K562 (cell line): ENCODE data around the gene ELOVL1. TPM values are rescaled to one million over a fixed set of nuclear protein-coding genes. Genes with fewer than 3 reads are reported as not detected.
A peak's percentile ranks its signal among the peaks of the same experiment; 100 is the strongest.

Source experiments
- C11orf30 ChIP-seq: fragments of 450-650 bp; IDR thresholded peaks from 2 replicates; pipeline ENCODE4 v1.6.1; 2016; ENCODE audit warnings: low read depth, mild to moderate bottlenecking
- CHD2 ChIP-seq: IDR thresholded peaks from 2 replicates; pipeline ENCODE4 v1.6.1; 2011; ENCODE audit warnings: low read depth, low read length
- ESRRA ChIP-seq: fragments of 450-650 bp; IDR thresholded peaks from 2 replicates; pipeline ENCODE4 v1.6.1; 2014; ENCODE audit warnings: low read depth, mild to moderate bottlenecking, moderate library complexity, borderline replicate concordance
- ETV5 ChIP-seq: sonication (generic); formaldehyde crosslinking; IDR thresholded peaks from 2 replicates; pipeline ENCODE4 v1.4.0; 2020; ENCODE audit warnings: low read depth, mild to moderate bottlenecking, missing genetic modification reagents
- FOXP1 ChIP-seq: sonication (generic); formaldehyde crosslinking; IDR thresholded peaks from 2 replicates; pipeline ENCODE4 v1.8.0; 2022; ENCODE audit warnings: mild to moderate bottlenecking, missing genetic modification reagents
- HDAC6 ChIP-seq: IDR thresholded peaks from 2 replicates; pipeline ENCODE4 v1.6.1; 2012; ENCODE audit warnings: low read depth, mild to moderate bottlenecking, control low read depth, inconsistent platforms, low read length, moderate library complexity
- KDM1A ChIP-seq, 2 experiments: fragments of 450-650 bp; IDR thresholded peaks; 2 replicates each; pipeline ENCODE4 v1.6.1; 2016; ENCODE audit warnings: mild to moderate bottlenecking in 2 of 2
- MCM3 ChIP-seq: fragments of 450-650 bp; IDR thresholded peaks from 2 replicates; pipeline ENCODE4 v1.6.1; 2016
- POLR2AphosphoS5 ChIP-seq: IDR thresholded peaks from 2 replicates; pipeline ENCODE4 v1.6.1; 2011; ENCODE audit warnings: mild to moderate bottlenecking, low read depth, low read length, moderate library complexity; ENCODE audit not compliant: control insufficient read depth, insufficient read depth
- SMAD3 ChIP-seq: fragments of 450-650 bp; formaldehyde crosslinking; conservative IDR thresholded peaks from 2 replicates; pipeline ENCODE4 v1.4.0; 2020; ENCODE audit warnings: mild to moderate bottlenecking
- SREBF1 ChIP-seq: fragments of 150-350 bp; IDR thresholded peaks from 2 replicates; pipeline ENCODE4 v1.6.1; 2014; ENCODE audit warnings: antibody characterized with exemption, low read depth, low read length, borderline replicate concordance
- TEAD2 ChIP-seq: fragments of 450-650 bp; IDR thresholded peaks from 2 replicates; pipeline ENCODE4 v1.6.1; 2016; ENCODE audit warnings: missing genetic modification characterization, control low read depth, missing compliant biosample characterization
- ZBTB1 ChIP-seq: sonication (generic); formaldehyde crosslinking; IDR thresholded peaks from 2 replicates; pipeline ENCODE4 v1.8.1; 2023; ENCODE audit warnings: missing genetic modification reagents, low read depth, mild to moderate bottlenecking, borderline replicate concordance
- ZBTB8A ChIP-seq: fragments of 450-650 bp; IDR thresholded peaks from 2 replicates; pipeline ENCODE4 v1.6.1; 2018; ENCODE audit warnings: mild to moderate bottlenecking, moderate library complexity; ENCODE audit not compliant: partially characterized antibody
- ZKSCAN8 ChIP-seq: fragments of 200-800 bp; sonication (Bioruptor generic); IDR thresholded peaks from 2 replicates; pipeline ENCODE4 v1.6.1; 2016; ENCODE audit warnings: missing genetic modification characterization, missing compliant biosample characterization
- ZNF263 ChIP-seq: sonication (generic); formaldehyde crosslinking; IDR thresholded peaks from 2 replicates; pipeline ENCODE4 v1.8.0; 2022; ENCODE audit warnings: mild to moderate bottlenecking, missing genetic modification reagents, borderline replicate concordance
- polyA plus RNA-seq, 8 experiments: library from polyadenylated mRNA; depleted of rRNA in 4 of 8; stranded (reverse) in 5 of 8; unstranded in 3 of 8; fragments of >200 nt; fragmentation: Nextera tagmentation in 2 of 8; fragmentation: Illumina TruSeq in 1 of 8; extraction: Ambion mirVana in 2 of 8; extraction: Trizol in 1 of 8; gene quantifications; 2 replicates each; pipeline versions ENCODE4 v1.2.1 to v1.2.3, GENCODE V29; 2011 to 2014; ENCODE audit warnings: inconsistent platforms in 1 of 8, missing spikeins in 1 of 8
- total RNA-seq, 7 experiments: library from RNA; depleted of rRNA in 6 of 7; stranded (reverse); fragments of >200 nt in 6 of 7; fragmentation: Illumina TruSeq in 2 of 7; extraction: Trizol in 2 of 7; gene quantifications; 2 replicates each; pipeline versions ENCODE4 v1.2.1 to v1.2.3, GENCODE V29; 2011 to 2021; ENCODE audit warnings: low replicate concordance in 1 of 7
- TF ChIP-seq, protein P1 (sequence below): fragments of 250-450 bp; sonication (Bioruptor Pico); IDR thresholded peaks from 2 replicates; pipeline ENCODE4 v1.4.0; 2020; ENCODE audit warnings: mild to moderate bottlenecking, moderate library complexity
- TF ChIP-seq, protein P2 (sequence below): sonication (generic); formaldehyde crosslinking; IDR thresholded peaks from 2 replicates; pipeline ENCODE4 v1.8.0; 2022; ENCODE audit warnings: mild to moderate bottlenecking, missing genetic modification reagents
- TF ChIP-seq, protein P3 (sequence below): sonication (generic); formaldehyde crosslinking; IDR thresholded peaks from 2 replicates; pipeline ENCODE4 v1.8.0; 2022; ENCODE audit warnings: mild to moderate bottlenecking, missing genetic modification reagents
- TF ChIP-seq, protein P4 (sequence below): IDR thresholded peaks from 2 replicates; pipeline ENCODE4 v1.6.1; 2016; ENCODE audit warnings: missing genetic modification characterization, missing compliant biosample characterization
- TF ChIP-seq, protein P5 (sequence below): fragments of 450-650 bp; IDR thresholded peaks from 2 replicates; pipeline ENCODE4 v1.6.1; 2017; ENCODE audit warnings: antibody characterized with exemption

Gene ELOVL1
- total and polyA plus RNA-seq, 9 of the 15 experiments (the other 6 are each of a cell fraction or from before 2014, with no cell fraction given), result 51.0 to 157 (median 70.3) TPM

DNA sequence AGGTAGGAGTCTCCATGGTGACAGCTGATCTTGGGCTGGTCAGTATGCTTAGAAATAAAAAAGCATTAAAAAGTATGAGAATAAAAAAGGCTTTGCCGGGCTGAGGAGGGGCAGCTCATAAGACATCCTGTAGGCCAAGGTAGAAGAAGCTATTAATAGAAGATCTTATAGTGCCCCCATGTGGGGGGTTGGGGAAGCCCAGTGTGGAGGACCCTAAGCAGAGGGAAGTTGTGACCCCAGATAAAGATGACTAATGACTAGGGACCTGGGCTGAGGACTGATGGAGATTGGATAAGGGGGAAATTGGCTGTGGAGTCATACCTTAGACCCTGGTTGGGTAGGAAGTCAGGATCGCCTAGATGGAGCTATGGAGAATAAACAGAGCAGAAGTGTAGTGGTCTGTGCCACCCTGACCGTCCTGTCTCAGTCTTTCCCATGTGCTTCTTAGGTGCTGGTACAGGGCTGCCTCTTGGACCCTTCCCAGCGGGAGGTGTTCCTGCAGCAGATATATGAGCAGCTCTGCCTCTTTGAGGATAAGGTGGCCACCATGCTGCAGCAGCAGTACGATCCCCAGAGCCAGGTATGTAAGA lies 46.9 kb upstream of the ELOVL1 start (continued):
- TF ChIP-seq C11orf30, result no peak
- no peak for TF ChIP-seq SMAD3 (CRISPR knock-in tag)
- no peak for TF ChIP-seq SREBF1
- TF ChIP-seq, protein P1, sequence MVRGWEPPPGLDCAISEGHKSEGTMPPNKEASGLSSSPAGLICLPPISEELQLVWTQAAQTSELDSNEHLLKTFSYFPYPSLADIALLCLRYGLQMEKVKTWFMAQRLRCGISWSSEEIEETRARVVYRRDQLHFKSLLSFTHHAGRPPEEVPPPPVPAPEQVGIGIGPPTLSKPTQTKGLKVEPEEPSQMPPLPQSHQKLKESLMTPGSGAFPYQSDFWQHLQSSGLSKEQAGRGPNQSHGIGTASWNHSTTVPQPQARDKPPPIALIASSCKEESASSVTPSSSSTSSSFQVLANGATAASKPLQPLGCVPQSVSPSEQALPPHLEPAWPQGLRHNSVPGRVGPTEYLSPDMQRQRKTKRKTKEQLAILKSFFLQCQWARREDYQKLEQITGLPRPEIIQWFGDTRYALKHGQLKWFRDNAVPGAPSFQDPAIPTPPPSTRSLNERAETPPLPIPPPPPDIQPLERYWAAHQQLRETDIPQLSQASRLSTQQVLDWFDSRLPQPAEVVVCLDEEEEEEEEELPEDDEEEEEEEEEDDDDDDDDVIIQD (CRISPR knock-in tag), result no peak
- no peak for TF ChIP-seq MCM3
- TF ChIP-seq KDM1A (IDR thresholded peaks at IDR 0.05), result peak; percentile 76 to 81
- no peak for TF ChIP-seq TEAD2 (tag)
- TF ChIP-seq ETV5, result 0 out of 2 replicates have a peak, but pooled peaks have one; percentile 15
- TF ChIP-seq, protein P2, sequence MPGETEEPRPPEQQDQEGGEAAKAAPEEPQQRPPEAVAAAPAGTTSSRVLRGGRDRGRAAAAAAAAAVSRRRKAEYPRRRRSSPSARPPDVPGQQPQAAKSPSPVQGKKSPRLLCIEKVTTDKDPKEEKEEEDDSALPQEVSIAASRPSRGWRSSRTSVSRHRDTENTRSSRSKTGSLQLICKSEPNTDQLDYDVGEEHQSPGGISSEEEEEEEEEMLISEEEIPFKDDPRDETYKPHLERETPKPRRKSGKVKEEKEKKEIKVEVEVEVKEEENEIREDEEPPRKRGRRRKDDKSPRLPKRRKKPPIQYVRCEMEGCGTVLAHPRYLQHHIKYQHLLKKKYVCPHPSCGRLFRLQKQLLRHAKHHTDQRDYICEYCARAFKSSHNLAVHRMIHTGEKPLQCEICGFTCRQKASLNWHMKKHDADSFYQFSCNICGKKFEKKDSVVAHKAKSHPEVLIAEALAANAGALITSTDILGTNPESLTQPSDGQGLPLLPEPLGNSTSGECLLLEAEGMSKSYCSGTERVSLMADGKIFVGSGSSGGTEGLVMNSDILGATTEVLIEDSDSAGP (CRISPR knock-in tag), result no peak
- TF ChIP-seq, protein P3, sequence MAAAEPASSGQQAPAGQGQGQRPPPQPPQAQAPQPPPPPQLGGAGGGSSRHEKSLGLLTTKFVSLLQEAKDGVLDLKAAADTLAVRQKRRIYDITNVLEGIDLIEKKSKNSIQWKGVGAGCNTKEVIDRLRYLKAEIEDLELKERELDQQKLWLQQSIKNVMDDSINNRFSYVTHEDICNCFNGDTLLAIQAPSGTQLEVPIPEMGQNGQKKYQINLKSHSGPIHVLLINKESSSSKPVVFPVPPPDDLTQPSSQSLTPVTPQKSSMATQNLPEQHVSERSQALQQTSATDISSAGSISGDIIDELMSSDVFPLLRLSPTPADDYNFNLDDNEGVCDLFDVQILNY, result no peak
- TF ChIP-seq POLR2AphosphoS5, result no peak
- no peak for TF ChIP-seq HDAC6
- no peak for TF ChIP-seq CHD2
- TF ChIP-seq ZKSCAN8 (CRISPR knock-in tag), result no peak
- peak; percentile 53; the same call in 1 of the 2 replicates for TF ChIP-seq ZNF263 (CRISPR knock-in tag)
- TF ChIP-seq, protein P4, sequence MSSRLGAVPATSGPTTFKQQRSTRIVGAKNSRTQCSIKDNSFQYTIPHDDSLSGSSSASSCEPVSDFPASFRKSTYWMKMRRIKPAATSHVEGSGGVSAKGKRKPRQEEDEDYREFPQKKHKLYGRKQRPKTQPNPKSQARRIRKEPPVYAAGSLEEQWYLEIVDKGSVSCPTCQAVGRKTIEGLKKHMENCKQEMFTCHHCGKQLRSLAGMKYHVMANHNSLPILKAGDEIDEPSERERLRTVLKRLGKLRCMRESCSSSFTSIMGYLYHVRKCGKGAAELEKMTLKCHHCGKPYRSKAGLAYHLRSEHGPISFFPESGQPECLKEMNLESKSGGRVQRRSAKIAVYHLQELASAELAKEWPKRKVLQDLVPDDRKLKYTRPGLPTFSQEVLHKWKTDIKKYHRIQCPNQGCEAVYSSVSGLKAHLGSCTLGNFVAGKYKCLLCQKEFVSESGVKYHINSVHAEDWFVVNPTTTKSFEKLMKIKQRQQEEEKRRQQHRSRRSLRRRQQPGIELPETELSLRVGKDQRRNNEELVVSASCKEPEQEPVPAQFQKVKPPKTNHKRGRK, result no peak
- TF ChIP-seq FOXP1 (CRISPR knock-in tag), result no peak
- no peak for TF ChIP-seq ESRRA
- TF ChIP-seq ZBTB8A, result no peak
- TF ChIP-seq ZBTB1, result no peak
- TF ChIP-seq, protein P5, sequence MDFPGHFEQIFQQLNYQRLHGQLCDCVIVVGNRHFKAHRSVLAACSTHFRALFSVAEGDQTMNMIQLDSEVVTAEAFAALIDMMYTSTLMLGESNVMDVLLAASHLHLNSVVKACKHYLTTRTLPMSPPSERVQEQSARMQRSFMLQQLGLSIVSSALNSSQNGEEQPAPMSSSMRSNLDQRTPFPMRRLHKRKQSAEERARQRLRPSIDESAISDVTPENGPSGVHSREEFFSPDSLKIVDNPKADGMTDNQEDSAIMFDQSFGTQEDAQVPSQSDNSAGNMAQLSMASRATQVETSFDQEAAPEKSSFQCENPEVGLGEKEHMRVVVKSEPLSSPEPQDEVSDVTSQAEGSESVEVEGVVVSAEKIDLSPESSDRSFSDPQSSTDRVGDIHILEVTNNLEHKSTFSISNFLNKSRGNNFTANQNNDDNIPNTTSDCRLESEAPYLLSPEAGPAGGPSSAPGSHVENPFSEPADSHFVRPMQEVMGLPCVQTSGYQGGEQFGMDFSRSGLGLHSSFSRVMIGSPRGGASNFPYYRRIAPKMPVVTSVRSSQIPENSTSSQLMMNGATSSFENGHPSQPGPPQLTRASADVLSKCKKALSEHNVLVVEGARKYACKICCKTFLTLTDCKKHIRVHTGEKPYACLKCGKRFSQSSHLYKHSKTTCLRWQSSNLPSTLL, result no peak
